Astrocyte (in vitro differentiated cells and primary cell): ENCODE measurements around the gene GNG14. TPM values are rescaled to one million over a fixed set of nuclear protein-coding genes. Genes with fewer than 3 reads are reported as not detected.
"Not testable (repeated sequence)": the region's sequence is repeated elsewhere in the genome, so short reads cannot be mapped to it uniquely, and the experiment has no call there.

Experiments used
- DNase-seq: peaks from one replicate; pipeline ENCODE4 v3.0.0-alpha.2; 2010; ENCODE audit warnings: low read depth
- FAIRE-seq: peaks from 2 replicates; lab custom pipeline; 2011; peaks lifted over from hg19 to GRCh38; lab: Jason Lieb, UNC
- H2AFZ ChIP-seq: 2 replicates; pipeline ENCODE4 v1.6.0; 2012; ENCODE audit warnings: low read depth, low read length, inconsistent platforms
- H3K27ac ChIP-seq: 2 replicates; pipeline ENCODE4 v1.5.1; 2011; ENCODE audit warnings: low read depth, low read length, inconsistent platforms
- H3K27me3 ChIP-seq: 2 replicates; pipeline ENCODE4 v1.6.0; 2011; ENCODE audit warnings: low read length, inconsistent platforms; ENCODE audit not compliant: insufficient read depth
- H3K36me3 ChIP-seq: 2 replicates; pipeline ENCODE4 v1.5.1; 2011; ENCODE audit warnings: low read length, inconsistent platforms; ENCODE audit not compliant: insufficient read depth
- H3K4me1 ChIP-seq: 2 replicates; pipeline ENCODE4 v1.5.1; 2011; ENCODE audit warnings: low read length, inconsistent platforms; ENCODE audit not compliant: insufficient read depth
- H3K4me2 ChIP-seq: 2 replicates; pipeline ENCODE4 v1.6.0; 2012; ENCODE audit warnings: low read length, inconsistent platforms
- H3K4me3 ChIP-seq: 2 replicates; pipeline ENCODE4 v1.5.1; 2011; ENCODE audit warnings: low read depth, mild to moderate bottlenecking, low read length, inconsistent platforms; ENCODE audit not compliant: insufficient read depth
- H3K79me2 ChIP-seq: 2 replicates; pipeline ENCODE4 v1.6.0; 2012; ENCODE audit warnings: mild to moderate bottlenecking, low read length, inconsistent platforms; ENCODE audit not compliant: insufficient read depth
- H3K9ac ChIP-seq: 2 replicates; pipeline ENCODE4 v1.6.0; 2012; ENCODE audit warnings: mild to moderate bottlenecking, low read length, inconsistent platforms
- H3K9me3 ChIP-seq: 2 replicates; pipeline ENCODE4 v1.5.1; 2012; ENCODE audit warnings: low read depth, mild to moderate bottlenecking, low read length, inconsistent platforms; ENCODE audit not compliant: insufficient read depth
- H4K20me1 ChIP-seq: 2 replicates; pipeline ENCODE4 v1.6.0; 2012; ENCODE audit warnings: low read length, inconsistent platforms; ENCODE audit not compliant: insufficient read depth
- H3K27ac Mint-ChIP-seq: one replicate; pipeline ENCODE4 v1.8.0; 2021; ENCODE audit warnings: mild to moderate bottlenecking, mixed read lengths; ENCODE audit not compliant: unreplicated experiment
- H3K27me3 Mint-ChIP-seq: one replicate; pipeline ENCODE4 v1.8.0; 2021; ENCODE audit warnings: low read depth, mixed read lengths; ENCODE audit not compliant: unreplicated experiment
- H3K36me3 Mint-ChIP-seq: one replicate; pipeline ENCODE4 v1.8.0; 2021; ENCODE audit warnings: low read depth, mixed read lengths; ENCODE audit not compliant: unreplicated experiment
- H3K4me1 Mint-ChIP-seq: one replicate; pipeline ENCODE4 v1.8.0; 2021; ENCODE audit warnings: low read depth, mixed read lengths; ENCODE audit not compliant: unreplicated experiment
- H3K4me3 Mint-ChIP-seq: one replicate; pipeline ENCODE4 v1.8.0; 2021; ENCODE audit warnings: mild to moderate bottlenecking, moderate library complexity, mixed read lengths; ENCODE audit not compliant: unreplicated experiment
- H3K9me3 Mint-ChIP-seq: one replicate; pipeline ENCODE4 v1.8.0; 2021; ENCODE audit warnings: mild to moderate bottlenecking, mixed read lengths; ENCODE audit not compliant: unreplicated experiment
- EZH2 ChIP-seq: IDR thresholded peaks from 2 replicates; pipeline ENCODE4 v1.6.1; 2012; ENCODE audit warnings: mild to moderate bottlenecking, low read length, inconsistent platforms; ENCODE audit not compliant: insufficient read depth
- total RNA-seq: library from RNA; stranded (reverse); gene quantifications from 2 replicates; pipeline ENCODE4 v1.2.1, GENCODE V29; 2021
- TF ChIP-seq, protein P1 (sequence below): IDR thresholded peaks from 2 replicates; pipeline ENCODE4 v1.5.1; 2011; ENCODE audit warnings: low read depth, mild to moderate bottlenecking, inconsistent platforms, low read length, moderate library complexity; ENCODE audit not compliant: insufficient read depth

Gene GNG14
- total RNA-seq, 1 donor from 2014 or later = not detected

DNA sequence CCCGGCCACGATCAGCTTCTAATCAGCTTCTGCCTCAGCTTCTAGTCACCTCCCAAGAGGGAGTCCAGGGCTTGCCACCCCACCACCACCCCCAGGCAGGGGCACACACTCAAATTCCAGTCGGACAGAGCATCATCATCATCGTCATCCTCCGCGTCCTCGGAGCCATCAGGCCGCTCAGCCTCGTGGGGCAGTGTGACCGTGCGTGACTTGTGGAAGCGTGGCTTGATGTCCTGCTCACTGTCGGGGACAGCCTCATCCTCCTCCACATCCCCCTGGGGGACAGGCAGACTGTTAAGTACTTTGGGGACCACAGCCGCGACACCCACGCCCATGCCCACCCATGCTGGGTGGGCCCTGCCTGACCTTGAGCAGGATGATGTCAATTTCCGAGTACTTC, 23.4 kb downstream of the GNG14 start:
- DNase-seq (no peak), FAIRE-seq (no peak)
- Mint-ChIP-seq H3K27me3 (no peaks in the 10 kb centered on the region), H3K9me3 (no peaks in the 10 kb centered on the region), H3K4me1 (no peaks in the 10 kb centered on the region), H3K36me3 (peaks cover 3% of the 10 kb centered on the region), H3K27ac (no peak overlapping the region), H3K4me3 (no peak overlapping the region)
- Histone ChIP-seq H3K27ac (no peak overlapping the region), H3K79me2 (peaks cover 34% of the 10 kb centered on the region), H3K9me3 (no peaks in the 10 kb centered on the region), H3K9ac (no peak overlapping the region), H3K4me3 (no peak overlapping the region), H4K20me1 (peaks cover 42% of the 10 kb centered on the region), H3K4me1 (no peaks in the 10 kb centered on the region), H3K4me2 (no peak overlapping the region), H3K36me3 (peaks cover 37% of the 10 kb centered on the region), H3K27me3 (no peaks in the 10 kb centered on the region), H2AFZ (no peak overlapping the region)
- TF ChIP-seq, protein P1, sequence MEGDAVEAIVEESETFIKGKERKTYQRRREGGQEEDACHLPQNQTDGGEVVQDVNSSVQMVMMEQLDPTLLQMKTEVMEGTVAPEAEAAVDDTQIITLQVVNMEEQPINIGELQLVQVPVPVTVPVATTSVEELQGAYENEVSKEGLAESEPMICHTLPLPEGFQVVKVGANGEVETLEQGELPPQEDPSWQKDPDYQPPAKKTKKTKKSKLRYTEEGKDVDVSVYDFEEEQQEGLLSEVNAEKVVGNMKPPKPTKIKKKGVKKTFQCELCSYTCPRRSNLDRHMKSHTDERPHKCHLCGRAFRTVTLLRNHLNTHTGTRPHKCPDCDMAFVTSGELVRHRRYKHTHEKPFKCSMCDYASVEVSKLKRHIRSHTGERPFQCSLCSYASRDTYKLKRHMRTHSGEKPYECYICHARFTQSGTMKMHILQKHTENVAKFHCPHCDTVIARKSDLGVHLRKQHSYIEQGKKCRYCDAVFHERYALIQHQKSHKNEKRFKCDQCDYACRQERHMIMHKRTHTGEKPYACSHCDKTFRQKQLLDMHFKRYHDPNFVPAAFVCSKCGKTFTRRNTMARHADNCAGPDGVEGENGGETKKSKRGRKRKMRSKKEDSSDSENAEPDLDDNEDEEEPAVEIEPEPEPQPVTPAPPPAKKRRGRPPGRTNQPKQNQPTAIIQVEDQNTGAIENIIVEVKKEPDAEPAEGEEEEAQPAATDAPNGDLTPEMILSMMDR = no peak

DNA sequence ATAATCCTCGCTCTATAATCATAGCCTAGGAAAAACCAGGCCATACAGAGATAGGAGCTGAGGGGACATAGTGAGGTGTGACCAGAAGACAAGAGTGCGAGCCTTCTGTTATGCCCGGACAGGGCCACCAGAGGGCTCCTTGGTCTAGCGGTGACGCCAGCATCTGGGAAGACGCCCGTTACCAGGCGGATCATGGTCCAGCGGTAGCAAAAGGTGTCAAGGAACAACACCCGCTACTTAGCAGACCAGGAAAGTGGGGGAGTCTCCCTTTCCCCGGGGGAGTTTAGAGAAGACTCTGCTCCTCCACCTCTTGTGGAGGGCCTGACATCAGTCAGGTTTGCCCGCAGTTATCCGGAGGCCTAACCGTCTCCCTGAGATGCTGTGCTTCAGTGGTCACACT, 24.3 kb downstream of the GNG14 start:
- H3K9me3 Mint-ChIP-seq, H3K27me3 ChIP-seq, H3K4me1 ChIP-seq, H3K4me3 ChIP-seq, H3K4me3 Mint-ChIP-seq, H3K27ac Mint-ChIP-seq, H3K27ac ChIP-seq, H3K36me3 Mint-ChIP-seq, H3K4me1 Mint-ChIP-seq, FAIRE-seq, H2AFZ ChIP-seq, H3K9me3 ChIP-seq, H3K4me2 ChIP-seq, H3K27me3 Mint-ChIP-seq, H3K9ac ChIP-seq, DNase-seq: not testable (repeated sequence)
- H4K20me1 ChIP-seq = peaks cover 47% of the 10 kb centered on the region
- H3K36me3 ChIP-seq = peaks cover 38% of the 10 kb centered on the region
- peaks cover 42% of the 10 kb centered on the region for H3K79me2 ChIP-seq

DNA sequence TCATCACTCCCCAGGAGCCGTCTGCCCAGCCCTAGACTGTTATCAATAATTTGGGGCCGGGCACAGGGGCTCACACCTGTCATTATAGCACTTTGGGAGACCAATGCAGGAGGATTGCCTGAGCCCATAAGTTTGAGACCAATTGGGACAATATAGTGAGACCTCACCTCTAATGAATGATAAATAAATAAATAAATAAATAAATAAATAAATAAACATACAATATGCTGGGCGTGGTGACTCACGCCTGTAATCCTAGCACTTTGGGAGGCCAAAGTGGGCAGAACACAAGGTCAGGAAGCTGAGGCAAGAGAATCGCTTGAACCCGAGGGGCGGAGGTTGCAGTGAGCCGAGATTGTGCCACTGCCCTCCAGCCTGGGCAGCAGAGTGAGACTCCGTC, 25.5 kb downstream of the GNG14 start:
- not testable (repeated sequence) for H3K9me3 ChIP-seq, H3K27ac Mint-ChIP-seq, H3K9ac ChIP-seq, H3K4me1 Mint-ChIP-seq, H3K27ac ChIP-seq, DNase-seq, H3K36me3 Mint-ChIP-seq, H3K4me3 Mint-ChIP-seq, H3K4me1 ChIP-seq, H3K4me2 ChIP-seq, H3K27me3 ChIP-seq, FAIRE-seq, H3K9me3 Mint-ChIP-seq, H2AFZ ChIP-seq, H3K4me3 ChIP-seq, H3K27me3 Mint-ChIP-seq
- peaks cover 37% of the 10 kb centered on the region for H3K36me3 ChIP-seq
- peaks cover 57% of the 10 kb centered on the region for H4K20me1 ChIP-seq
- peaks cover 54% of the 10 kb centered on the region for H3K79me2 ChIP-seq

DNA sequence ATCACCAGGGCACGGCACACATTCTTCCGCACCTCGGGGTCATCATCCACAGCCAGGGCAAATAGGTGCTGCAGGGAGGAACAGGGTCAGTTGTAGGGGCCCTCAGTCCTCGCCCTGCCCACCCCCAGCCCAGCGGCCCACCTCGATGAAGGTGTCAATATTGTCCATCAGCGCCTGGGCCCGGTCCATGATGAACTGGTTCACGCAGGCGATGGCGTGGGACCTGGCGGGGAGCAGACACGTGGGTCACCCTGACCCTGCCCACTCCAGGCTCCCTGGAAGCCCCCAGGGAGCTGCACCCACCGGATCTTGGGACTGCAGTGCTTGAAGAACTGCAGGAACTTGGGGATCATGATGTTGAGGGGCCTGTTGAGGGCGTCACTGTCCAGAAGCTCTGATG, 27.3 kb downstream of the GNG14 start:
- H3K4me1 ChIP-seq = peaks cover 7% of the 10 kb centered on the region
- no peak for FAIRE-seq
- H3K27me3 ChIP-seq = no peaks in the 10 kb centered on the region
- peaks cover 34% of the 10 kb centered on the region for H3K36me3 ChIP-seq
- peaks cover 18% of the 10 kb centered on the region for H3K36me3 Mint-ChIP-seq
- H3K27ac Mint-ChIP-seq = no peak overlapping the region
- H3K4me3 Mint-ChIP-seq = no peak overlapping the region
- H4K20me1 ChIP-seq = peaks cover 68% of the 10 kb centered on the region
- DNase-seq = no peak
- H3K27me3 Mint-ChIP-seq = no peaks in the 10 kb centered on the region
- H2AFZ ChIP-seq = no peak overlapping the region
- peaks cover 2% of the 10 kb centered on the region for H3K4me1 Mint-ChIP-seq
- no peaks in the 10 kb centered on the region for H3K9me3 Mint-ChIP-seq
- H3K4me2 ChIP-seq = no peak overlapping the region
- H3K4me3 ChIP-seq = no peak overlapping the region
- H3K9me3 ChIP-seq = no peaks in the 10 kb centered on the region
- H3K79me2 ChIP-seq = peaks cover 69% of the 10 kb centered on the region
- no peak overlapping the region for H3K27ac ChIP-seq
- H3K9ac ChIP-seq = no peak overlapping the region
- TF ChIP-seq, protein P1 = no peak
- no peak for TF ChIP-seq EZH2
